ENCODE measurements around the gene TAF11.
"Not testable (repeated sequence)": the region's sequence is repeated elsewhere in the genome, so short reads cannot be mapped to it uniquely, and the experiment has no call there.

Gene TAF11, protein sequence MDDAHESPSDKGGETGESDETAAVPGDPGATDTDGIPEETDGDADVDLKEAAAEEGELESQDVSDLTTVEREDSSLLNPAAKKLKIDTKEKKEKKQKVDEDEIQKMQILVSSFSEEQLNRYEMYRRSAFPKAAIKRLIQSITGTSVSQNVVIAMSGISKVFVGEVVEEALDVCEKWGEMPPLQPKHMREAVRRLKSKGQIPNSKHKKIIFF

GRCh38 chr6:34887753-34888513 lies at the start of gene TAF11:
Gene TAF11, minus strand, starts transcription at chr6:34888042. Its CDS starts 85 bp downstream, at chr6:34887957.
- DNase-seq (ENCODE audit: low read depth, low spot score): peak; percentile 85

GRCh38 chr6:34934516-34934915 lies 46.7 kb upstream of the TAF11 start:
- DNase-seq (ENCODE audit: low read depth, low spot score): no peak

DNA sequence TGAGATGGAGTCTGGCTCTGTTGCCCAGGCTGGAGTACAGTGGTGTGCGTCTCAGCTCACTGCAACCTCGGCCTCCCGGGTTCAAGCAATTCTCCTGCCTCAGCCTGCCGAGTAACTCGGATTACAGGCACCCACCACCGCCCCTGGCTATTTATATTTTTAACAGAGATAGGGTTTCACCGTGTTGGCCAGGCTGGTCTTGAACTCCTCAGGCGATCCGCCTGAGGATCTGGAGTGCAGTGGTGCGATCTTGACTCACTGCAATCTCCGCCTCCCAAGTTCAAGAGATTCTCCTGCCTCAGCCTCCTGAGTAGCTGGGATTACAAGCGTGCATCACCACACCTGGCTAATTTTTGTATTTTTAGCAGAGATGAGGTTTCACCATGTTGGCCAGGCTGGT lies 44.4 kb upstream of the TAF11 start:
- not testable (repeated sequence) for DNase-seq (ENCODE audit: low read depth, low spot score)

DNA sequence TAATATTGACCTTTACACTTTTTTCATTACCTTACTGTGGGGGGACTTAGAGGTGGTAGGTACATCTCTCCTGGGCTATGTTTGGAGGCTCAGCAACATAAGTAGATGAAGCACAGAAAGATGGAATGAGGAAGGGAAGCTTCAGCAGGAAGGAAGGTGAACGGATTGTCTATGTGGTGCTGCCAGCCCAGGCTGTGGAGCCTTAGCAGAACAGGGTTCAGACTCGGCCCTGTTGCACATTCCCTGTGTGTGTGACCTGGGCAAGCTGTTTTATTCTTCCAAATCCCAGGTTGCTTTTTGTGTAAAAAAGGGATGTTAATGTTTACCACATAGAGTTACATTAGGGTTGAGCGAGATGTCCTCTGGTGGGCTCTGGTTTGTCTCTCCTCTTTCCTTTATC lies 42.4 kb upstream of the TAF11 start:
- DNase-seq (ENCODE audit: low read depth, low spot score): no peak

- no peak for DNase-seq (ENCODE audit: low read depth, low spot score)
These were observed 41.6 kb upstream of the TAF11 start for GRCh38 chr6:34929241-34929978.

- DNase-seq (ENCODE audit: low read depth, low spot score): no peak
These were observed 40.9 kb upstream of the TAF11 start for GRCh38 chr6:34928695-34929094.

- no peak for DNase-seq (ENCODE audit: low read depth, low spot score)
These were observed 40.4 kb upstream of the TAF11 start for GRCh38 chr6:34928220-34928619.

DNA sequence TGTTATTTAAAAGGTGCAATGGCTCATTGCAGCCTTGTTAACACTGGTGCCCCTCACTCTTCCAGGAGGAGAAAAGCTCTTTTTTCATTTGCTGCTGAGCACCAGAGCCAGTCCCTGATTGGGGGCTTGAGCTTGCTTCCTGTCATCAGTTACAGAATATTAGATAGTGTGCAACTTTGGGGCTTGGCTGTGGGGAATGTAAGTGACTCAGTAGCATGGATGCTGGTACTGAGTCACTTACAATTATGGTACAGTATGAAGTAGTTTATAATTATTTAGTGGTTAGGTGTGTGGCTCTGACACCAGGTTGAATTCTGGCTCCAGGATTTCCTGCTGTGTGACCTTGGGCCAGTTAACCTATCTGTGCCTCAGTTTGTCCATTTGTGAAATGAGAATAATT lies 38.8 kb upstream of the TAF11 start:
- no peak for DNase-seq (ENCODE audit: low read depth, low spot score)

- no peak for DNase-seq (ENCODE audit: low read depth, low spot score)
These were observed 37.2 kb upstream of the TAF11 start for GRCh38 chr6:34924831-34925625.

GRCh38 chr6:34922177-34922663 lies 34.4 kb upstream of the TAF11 start:
- DNase-seq (ENCODE audit: low read depth, low spot score): no peak

GRCh38 chr6:34920097-34920496 lies 32.3 kb upstream of the TAF11 start:
- no peak for DNase-seq (ENCODE audit: low read depth, low spot score)

DNA sequence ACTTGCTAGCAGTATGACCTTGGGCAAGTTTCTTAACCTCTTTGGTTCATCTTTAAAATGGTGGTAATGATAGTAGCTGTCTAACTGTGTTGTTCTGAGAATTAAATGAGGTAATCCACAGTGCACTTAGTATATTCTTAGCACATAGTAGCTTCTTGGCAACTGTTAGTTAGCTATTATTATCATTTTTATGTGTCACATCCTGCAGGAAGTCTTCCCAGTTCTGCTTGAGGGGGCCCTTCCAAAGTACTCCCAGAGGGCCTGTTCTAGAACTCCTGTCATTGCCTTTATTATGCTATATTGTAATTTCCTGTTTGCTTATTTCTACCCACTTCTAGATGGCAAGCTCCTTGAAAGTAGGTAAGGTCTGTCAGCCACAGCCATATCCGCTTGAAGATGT lies 31.8 kb upstream of the TAF11 start:
- DNase-seq (ENCODE audit: low read depth, low spot score): no peak

DNA sequence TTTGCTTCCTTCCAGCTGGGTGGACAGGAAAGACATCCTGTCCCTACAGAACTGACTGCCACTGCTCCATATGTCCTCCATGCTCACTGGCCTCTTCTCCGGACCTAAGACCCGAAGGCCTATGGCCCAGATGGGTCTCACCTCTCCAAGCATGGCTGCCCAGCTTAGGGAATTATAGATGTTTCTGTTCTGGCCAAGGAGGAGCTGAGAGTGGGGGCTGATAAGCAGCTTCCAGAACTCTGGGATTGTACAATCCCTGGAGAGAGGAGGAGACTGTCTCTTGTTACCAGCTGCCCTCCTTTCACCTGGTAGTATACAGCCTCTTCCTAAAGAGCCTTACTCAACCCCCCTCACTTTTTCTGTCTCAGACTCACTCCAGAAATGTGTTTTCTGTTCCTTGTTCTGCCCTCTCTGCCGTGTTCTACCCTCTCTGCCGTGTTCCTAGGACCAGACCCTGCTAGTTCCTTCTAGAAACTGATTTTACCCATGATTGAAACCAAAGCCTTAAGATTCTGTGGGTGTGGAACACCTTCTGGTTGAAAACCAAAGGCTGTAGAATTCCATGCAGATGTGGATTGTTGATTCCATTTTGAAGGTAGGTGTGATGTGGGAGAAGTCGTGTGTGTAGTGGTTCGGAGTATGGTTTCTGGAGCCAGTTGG lies 29.9 kb upstream of the TAF11 start:
- no peak for DNase-seq (ENCODE audit: low read depth, low spot score)

DNA sequence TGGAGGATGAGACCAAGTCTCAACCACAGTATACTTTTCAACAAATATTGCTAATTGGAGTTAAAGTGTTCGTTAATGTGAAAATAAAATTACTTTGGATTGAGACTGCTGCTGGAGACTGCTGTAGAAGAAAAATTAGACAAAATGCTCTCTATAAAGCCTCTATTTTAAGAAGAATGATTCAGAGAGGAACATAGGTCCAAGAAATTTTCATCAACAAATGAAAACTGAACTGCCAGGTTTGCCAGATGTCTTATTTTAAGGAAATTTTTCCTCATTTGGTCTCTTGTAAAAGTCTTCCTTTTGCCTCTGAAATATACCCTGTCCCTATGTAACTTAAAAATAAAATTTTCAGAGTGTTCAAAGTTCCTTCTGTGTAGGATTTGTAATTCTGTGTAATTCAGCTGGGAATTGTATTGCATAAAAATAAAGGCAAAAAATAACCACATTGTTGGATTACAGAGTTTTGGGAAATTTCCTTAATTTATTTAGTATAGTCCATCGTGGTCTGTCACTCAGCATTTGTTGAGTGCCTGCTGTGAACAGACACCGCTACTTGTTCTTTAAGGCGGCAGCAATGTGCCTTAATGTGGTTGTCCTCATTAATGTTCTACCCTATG lies 28.6 kb upstream of the TAF11 start:
- no peak for DNase-seq (ENCODE audit: low read depth, low spot score)

GRCh38 chr6:34914358-34914757 lies 26.5 kb upstream of the TAF11 start:
- no peak for DNase-seq (ENCODE audit: low read depth, low spot score)

DNA sequence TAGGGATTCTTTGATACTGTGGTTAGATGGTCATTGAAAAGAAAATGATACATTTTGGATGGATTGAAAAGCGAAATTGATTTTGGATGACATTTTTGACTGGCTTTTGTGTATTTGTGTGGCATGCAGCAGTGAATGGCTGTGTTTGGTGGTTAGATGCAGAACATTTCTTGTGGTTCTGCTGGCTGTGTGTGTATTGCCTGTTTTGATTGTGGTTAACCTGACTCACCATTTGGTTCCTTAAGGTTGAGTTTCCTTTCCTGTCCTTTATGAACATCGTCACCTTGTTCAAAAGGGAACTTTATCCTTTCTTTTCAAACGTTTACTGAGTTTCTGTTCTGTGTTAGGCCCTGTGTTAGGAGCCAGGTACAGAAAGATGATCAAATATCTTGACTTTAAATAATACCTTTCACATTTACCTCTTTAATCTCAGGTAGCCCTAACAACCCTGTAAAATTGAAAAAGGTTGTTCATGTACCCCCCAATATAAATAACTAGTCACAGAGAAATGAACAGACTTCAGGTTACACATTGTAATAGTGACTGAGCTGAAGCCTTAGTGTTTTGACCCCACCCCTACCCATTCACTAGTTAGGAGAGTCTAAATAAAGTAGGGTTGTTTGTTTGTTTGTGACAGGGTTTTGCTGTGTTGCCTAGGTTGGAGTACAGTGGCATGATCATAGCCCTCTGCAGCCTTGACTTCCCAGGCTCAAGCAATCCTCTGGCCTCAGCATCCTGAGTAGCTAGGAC lies 25.0 kb upstream of the TAF11 start:
- DNase-seq (ENCODE audit: low read depth, low spot score): no peak

- DNase-seq (ENCODE audit: low read depth, low spot score): no peak
These were observed 24.0 kb upstream of the TAF11 start for GRCh38 chr6:34911822-34912221.

DNA sequence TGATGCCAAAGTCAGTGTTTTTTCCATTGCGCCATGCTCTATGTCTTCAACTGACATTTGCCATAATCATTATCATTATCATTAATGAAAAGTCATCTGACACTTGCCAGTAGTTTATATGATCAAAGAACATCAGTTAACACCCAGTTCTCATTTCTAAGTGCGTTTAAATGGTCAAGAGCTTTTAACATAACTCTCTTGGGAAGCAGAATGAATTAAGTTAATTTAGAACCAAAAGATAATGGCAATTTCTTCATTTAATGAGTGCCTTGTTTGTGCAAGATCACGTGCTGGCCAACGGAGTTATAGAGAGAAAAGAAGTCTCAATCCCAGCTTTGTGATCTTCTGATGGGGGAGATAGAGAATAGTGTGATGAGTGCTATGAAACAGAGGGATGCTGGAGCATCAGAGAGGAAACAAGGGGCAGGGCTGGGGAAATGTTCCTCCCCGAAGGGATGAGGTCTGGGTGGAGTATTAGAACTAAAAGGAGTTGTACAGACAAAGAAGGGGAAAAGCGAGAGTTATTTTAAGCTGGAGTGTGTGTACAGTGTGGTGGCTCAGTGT lies 21.6 kb upstream of the TAF11 start:
- no peak for DNase-seq (ENCODE audit: low read depth, low spot score)

- no peak for DNase-seq (ENCODE audit: low read depth, low spot score)
These were observed 20.4 kb upstream of the TAF11 start for GRCh38 chr6:34908194-34908593.

GRCh38 chr6:34906826-34907225 lies 19.0 kb upstream of the TAF11 start:
- DNase-seq (ENCODE audit: low read depth, low spot score): no peak
